ENCODE results near the gene SYNCRIP. TPM values are rescaled to one million over a fixed set of nuclear protein-coding genes. Genes with fewer than 3 reads are reported as not detected.
"Not testable (repeated sequence)": the region's sequence is repeated elsewhere in the genome, so short reads cannot be mapped to it uniquely, and the experiment has no call there.

SYNCRIP gene
- polyA plus RNA-seq, 5 donors = 127 to 199 (median 164) TPM

DNA sequence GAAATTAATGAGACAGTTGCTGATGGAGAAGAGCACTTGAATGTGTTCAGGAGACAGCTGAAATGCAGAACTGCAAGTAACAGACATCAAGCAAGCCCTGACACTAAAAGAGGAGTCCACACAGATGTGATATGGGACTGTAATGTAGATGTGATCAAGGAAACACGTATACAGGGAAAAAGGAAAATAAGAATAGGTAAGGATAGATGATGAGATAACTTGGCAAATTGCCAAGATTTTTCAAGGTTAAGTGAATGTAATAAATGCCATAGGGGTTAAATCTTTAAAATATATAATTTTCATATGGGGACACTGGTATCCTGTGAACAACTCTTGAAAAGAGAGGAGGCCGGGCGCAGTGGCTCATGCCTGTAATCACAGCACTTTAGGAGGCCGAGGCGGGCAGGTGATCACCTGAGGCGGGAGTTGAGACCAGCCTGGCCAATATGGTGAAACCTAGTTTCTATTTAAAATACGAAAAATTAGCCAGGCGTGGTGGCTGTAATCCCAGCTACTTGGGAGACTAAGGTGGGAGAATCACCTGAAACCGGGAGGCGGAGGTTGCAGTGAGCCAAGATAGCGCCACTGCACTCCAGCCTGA is 41.9 kb downstream of the SYNCRIP start:
- no peak for DNase-seq

DNA sequence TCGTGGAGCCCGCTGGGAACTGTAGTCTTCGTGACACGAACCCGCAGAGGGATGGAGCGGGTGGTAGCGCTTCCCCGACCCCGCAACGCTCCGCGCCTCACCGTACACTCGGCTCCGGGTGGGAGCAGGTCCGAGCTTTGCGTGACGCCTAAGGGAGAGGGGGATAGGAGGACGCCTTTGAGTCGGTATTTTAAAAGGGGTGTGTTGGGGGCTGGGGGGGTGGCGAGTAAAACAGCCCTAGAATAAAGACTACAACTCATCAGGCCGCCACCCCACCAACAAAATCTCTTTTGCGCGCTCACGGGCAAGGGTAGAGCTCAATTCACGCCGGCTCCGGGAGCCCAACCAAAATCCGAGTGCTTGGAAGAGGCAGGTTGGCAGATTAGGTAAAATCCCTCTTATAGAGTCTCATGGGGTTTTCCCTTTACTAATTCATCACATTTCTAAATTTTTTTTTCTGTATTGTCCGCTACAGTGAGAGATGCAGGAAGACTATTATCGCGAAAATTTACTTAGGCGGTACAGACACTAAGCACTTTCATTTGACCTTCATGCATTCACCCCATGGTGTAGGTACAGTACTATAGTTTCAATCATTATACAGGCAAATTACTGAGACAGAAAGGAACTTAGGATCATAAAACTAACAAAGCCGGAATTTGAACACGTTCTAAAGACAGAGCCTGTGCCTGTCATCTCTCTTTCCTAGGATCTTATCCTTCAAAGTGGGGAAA is 48.3 kb downstream of the SYNCRIP start:
- no peak for DNase-seq

GRCh38 chr6:85593438-85594196 is 49.1 kb downstream of the SYNCRIP start, which contains the start of gene SNX14:
Gene SNX14 (minus strand): TSS chr6:85593858. CDS start chr6:85593718, 140 bp downstream.
- peak; percentile 94 to 95 for DNase-seq

DNA sequence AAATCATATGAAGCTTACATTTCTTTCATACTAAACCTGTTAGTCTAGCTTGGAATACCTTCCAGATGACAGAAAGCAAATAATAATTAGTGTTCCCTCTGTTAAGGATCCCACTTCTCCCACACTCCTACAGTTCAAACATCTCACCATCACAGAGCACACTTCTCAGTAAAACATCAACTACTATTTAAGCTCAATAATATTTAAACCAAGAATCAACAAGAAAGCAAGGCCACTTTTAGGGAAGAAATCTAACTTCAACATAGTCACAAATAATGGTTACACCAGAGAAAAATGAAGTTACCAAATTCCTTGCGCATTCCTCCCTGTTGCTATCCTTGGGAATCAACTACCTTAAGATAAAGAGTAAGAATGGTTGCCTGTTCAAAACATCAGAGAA is 50.7 kb downstream of the SYNCRIP start:
- DNase-seq = no peak

GRCh38 chr6:85591207-85591606 is 51.5 kb downstream of the SYNCRIP start:
- DNase-seq = no peak

DNA sequence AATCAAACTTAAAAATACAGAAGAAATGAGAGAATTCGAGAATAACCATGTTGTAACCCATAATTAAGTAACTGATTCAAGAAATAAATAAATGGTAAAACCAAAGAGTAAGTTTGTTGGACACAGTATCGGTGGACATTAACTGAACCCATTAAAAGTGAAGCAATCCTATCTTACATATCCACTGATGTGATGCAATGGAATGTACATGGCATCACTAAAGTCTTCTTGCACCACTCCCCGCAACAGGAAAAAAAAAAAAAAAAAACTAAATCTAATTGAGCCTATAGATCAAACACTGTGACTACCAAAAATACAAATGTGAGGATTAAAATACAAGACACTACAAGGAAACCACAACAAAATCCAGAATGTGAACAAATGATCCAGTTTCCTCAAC is 56.9 kb downstream of the SYNCRIP start:
- DNase-seq = no peak

DNA sequence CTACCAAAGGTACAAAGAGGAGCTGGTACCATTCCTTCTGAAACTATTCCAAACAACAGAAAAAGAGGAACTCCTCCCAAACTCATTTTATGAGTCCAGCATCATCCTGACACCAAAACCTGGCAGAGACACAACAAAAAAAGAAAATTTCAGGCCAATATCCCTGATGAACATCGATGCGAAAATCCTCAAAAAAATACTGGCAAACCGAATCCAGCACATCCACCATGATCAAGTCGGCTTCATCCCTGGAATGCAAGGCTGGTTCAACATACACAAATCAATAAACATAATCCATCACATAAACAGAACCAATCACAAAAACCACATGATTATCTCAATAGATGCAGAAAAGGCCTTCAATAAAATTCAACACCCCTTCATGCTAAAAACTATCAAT is 59.9 kb downstream of the SYNCRIP start:
- DNase-seq = not testable (repeated sequence)

GRCh38 chr6:85581572-85581971 is 61.1 kb downstream of the SYNCRIP start:
- DNase-seq = no peak

- no peak for DNase-seq
These were observed 61.8 kb downstream of the SYNCRIP start for GRCh38 chr6:85580878-85581267.

DNA sequence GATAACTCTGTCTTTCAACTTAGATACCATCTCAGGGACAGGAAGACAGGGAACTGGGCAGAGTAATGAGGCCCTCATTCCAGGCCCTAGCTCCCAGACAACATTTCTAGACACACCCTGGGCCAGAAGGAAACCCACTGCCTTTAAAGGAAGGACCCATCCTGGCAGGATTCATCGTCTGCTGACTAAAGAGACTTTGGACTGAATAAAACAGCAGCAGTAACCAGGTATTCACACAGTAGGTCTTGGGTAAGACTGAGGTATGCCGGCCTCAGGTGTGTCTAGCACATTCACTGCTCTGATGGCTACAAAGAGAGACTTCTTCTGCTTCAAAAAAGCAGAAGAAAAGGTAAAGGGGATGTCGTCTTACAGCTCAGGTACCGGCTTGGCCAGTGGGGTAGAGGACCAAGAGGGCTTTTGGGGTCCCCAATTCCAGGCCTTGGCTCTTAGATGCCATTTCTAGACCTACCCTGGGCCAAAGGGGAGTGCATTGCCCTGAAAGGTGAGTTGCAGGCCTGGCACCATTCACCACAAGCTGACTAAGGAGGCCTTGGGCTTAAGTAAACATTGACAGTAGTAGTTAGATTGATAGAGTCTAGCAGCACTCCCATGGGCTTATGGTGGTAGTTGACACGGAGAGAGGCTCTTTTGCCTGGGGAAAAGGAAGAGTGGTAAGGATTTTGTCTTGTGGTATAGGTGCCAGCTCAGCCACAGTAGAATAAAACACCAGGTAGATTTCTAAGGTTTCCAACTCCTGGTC is 62.4 kb downstream of the SYNCRIP start:
- no peak for DNase-seq

- no peak for DNase-seq
These were observed 63.1 kb downstream of the SYNCRIP start for GRCh38 chr6:85579581-85579980.

- peak in 1 of 2 donors; percentile 16 for DNase-seq
These were observed 66.2 kb downstream of the SYNCRIP start for GRCh38 chr6:85576476-85576875.

- no peak for DNase-seq
These were observed 67.6 kb downstream of the SYNCRIP start for GRCh38 chr6:85574932-85575598.

DNA sequence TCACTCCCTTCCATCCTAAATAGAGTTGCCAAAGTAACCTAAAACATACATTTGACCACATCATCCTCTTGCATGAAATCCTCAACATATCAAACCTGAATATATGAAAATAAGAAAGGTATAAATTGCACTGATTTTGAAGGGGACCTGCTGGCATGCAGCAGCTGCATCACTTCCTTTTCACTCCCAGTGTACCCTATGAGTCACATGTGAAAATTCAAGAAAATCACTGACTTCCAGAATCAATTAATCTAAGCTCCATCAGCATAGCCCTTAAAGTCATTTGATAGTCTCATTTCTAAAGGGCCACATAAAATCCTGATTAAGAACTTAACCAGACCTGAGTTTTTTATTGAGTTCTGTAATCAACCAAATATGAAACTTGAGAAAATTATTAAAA is 73.4 kb downstream of the SYNCRIP start:
- no peak for DNase-seq

DNA sequence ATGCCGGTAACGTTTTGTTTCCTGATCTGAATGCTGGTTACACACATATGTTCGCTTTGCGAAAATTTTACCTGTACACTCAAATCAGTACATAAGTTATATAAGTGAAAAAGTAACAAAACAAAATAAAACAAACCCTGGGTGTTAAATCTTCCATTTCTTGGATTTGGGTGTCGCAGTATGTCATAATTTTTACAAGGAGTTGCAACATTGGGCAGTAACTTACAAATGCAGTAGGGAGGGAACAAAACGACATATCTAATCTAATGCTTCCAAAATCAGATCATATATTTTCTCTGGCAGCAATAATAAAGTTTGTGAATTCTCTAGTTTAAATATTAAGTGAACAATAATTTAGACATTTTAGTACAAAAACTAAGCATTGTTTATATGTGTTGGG is 74.3 kb downstream of the SYNCRIP start:
- DNase-seq = no peak

GRCh38 chr6:85565736-85566135 is 77.0 kb downstream of the SYNCRIP start:
- DNase-seq = no peak

GRCh38 chr6:85564223-85564622 is 78.5 kb downstream of the SYNCRIP start:
- not testable (repeated sequence) for DNase-seq
